ENCODE results near the gene LRIT2. TPM values are rescaled to one million over a fixed set of nuclear protein-coding genes. Genes with fewer than 3 reads are reported as not detected.

Gene LRIT2
- total RNA-seq, 1 donor from 2014 or later: not detected

DNA sequence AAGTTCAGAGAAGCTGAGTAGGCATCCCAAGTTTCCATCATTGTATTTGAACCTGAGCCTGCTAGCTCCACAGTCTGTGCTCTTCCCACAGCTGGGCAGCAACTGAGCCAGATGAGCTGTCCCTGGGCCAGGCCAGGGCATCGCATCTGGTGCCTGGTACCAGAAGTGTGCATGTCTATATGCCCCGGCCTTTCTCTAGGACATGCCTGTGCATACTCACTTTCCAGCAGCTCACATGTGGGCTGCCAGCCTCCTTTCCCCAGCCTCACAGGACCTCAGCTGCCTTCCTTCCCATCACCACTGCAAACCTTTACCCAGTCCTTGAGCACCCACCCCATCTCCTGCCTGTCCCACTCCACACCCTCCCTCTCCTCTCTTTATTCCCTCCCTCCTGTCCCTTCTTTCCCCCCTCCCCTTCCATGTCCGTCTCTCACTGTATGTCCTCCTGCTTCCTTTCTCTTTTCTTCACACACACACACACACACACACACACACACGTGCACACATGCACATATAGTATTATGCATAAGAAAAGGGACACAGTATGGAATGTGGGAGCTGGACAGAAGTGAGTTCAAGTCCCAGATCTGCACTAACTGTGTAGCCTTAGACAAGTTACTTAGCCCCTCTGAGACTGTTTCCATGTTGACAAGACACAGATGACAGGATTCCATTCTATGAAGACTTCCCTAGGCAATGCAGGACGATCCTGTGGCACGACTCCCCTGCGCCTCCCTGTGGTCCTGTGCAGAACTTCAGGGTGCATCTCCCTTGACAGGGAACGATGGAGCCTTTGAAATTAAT is 20.1 kb downstream of the LRIT2 start:
- Histone ChIP-seq H3K9me3 (replicated peaks) (no peaks in the 10 kb centered on the region), H3K27me3 (ENCODE audit: low read depth) (peaks cover 79% of the 10 kb centered on the region), H3K36me3 (no peaks in the 10 kb centered on the region), H3K4me3 (no peak overlapping the region), H3K27ac (replicated peaks) (no peak overlapping the region), H3K4me1 (no peaks in the 10 kb centered on the region)
- DNase-seq: peak; percentile 49
- TF ChIP-seq, protein P1, sequence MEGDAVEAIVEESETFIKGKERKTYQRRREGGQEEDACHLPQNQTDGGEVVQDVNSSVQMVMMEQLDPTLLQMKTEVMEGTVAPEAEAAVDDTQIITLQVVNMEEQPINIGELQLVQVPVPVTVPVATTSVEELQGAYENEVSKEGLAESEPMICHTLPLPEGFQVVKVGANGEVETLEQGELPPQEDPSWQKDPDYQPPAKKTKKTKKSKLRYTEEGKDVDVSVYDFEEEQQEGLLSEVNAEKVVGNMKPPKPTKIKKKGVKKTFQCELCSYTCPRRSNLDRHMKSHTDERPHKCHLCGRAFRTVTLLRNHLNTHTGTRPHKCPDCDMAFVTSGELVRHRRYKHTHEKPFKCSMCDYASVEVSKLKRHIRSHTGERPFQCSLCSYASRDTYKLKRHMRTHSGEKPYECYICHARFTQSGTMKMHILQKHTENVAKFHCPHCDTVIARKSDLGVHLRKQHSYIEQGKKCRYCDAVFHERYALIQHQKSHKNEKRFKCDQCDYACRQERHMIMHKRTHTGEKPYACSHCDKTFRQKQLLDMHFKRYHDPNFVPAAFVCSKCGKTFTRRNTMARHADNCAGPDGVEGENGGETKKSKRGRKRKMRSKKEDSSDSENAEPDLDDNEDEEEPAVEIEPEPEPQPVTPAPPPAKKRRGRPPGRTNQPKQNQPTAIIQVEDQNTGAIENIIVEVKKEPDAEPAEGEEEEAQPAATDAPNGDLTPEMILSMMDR (IDR thresholded peaks at IDR 0.05; ENCODE audit: borderline replicate concordance): peak; percentile 75
- intact Hi-C loops (cut with micrococcal nuclease): no loop called here

DNA sequence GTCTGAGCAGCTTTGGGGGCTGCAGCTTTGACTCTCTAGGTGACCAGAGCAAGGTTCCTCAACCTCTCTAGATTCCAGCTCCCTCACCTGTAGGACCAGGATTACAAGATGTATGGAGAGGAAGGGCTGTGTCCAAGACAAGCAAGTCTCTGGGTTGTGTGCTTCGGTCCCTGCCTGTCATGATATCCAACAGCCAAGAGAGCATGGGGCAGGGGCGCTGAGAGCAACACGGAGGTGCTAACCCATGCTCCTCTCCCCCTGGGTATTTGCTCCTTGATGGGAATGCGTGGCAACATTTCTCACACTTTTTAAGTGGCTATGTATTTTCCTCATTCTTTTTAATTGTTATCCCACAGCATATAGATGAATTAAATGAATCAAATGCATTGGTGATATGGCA is 20.7 kb downstream of the LRIT2 start:
- H3K27ac ChIP-seq (replicated peaks): no peak overlapping the region
- TF ChIP-seq, protein P1 (IDR thresholded peaks at IDR 0.05; ENCODE audit: borderline replicate concordance): no peak
- no peaks in the 10 kb centered on the region for H3K36me3 ChIP-seq
- DNase-seq: no peak
- H3K4me3 ChIP-seq: no peak overlapping the region
- H3K27me3 ChIP-seq (ENCODE audit: low read depth): peaks cover 79% of the 10 kb centered on the region
- no peaks in the 10 kb centered on the region for H3K9me3 ChIP-seq (replicated peaks)
- H3K4me1 ChIP-seq: no peaks in the 10 kb centered on the region
- intact Hi-C loops (cut with micrococcal nuclease): no loop called here

GRCh38 chr10:84204122-84204521 is 21.2 kb downstream of the LRIT2 start:
- intact Hi-C loops (cut with micrococcal nuclease): no loop called here
- H3K27ac ChIP-seq (replicated peaks): no peak overlapping the region

DNA sequence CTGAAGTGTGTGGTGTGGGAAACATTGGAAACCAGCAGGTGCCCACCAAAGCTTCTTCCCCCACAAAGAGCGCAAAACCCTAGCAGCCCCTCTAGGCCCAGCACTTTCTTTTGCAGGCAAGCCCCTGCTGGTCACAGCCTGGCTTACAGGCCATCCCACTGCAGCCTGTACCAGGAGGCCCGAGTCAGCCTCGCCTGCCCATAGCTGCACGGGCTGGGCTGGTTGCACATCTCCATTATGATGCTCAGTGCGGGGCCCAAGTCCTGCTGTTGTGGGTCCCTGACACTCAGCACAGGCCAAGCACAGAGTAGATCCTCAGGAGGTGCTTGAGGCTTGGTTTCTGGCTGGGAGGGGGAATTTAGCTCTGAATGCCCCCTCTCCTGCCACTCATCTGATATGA is 23.0 kb downstream of the LRIT2 start:
- no peak overlapping the region for H3K27ac ChIP-seq (replicated peaks)
- TF ChIP-seq, protein P1 (IDR thresholded peaks at IDR 0.05; ENCODE audit: borderline replicate concordance): no peak
- intact Hi-C loops (cut with micrococcal nuclease): no loop called here
- DNase-seq: no peak
- no peak overlapping the region for H3K4me3 ChIP-seq
- H3K27me3 ChIP-seq (ENCODE audit: low read depth): peaks cover 69% of the 10 kb centered on the region
- no peaks in the 10 kb centered on the region for H3K36me3 ChIP-seq
- H3K4me1 ChIP-seq: peaks cover under 1% of the 10 kb centered on the region
- no peaks in the 10 kb centered on the region for H3K9me3 ChIP-seq (replicated peaks)

More at GRCh38 chr10:84204122-84204521, 21.2 kb downstream of the LRIT2 start:
- H3K9me3 ChIP-seq (replicated peaks): no peaks in the 10 kb centered on the region
- H3K36me3 ChIP-seq: no peaks in the 10 kb centered on the region
- no peak overlapping the region for H3K4me3 ChIP-seq
- TF ChIP-seq, protein P1 (IDR thresholded peaks at IDR 0.05; ENCODE audit: borderline replicate concordance): peak; percentile 22
- no peaks in the 10 kb centered on the region for H3K4me1 ChIP-seq
- H3K27me3 ChIP-seq (ENCODE audit: low read depth): peaks cover 79% of the 10 kb centered on the region
- no peak for DNase-seq

DNA sequence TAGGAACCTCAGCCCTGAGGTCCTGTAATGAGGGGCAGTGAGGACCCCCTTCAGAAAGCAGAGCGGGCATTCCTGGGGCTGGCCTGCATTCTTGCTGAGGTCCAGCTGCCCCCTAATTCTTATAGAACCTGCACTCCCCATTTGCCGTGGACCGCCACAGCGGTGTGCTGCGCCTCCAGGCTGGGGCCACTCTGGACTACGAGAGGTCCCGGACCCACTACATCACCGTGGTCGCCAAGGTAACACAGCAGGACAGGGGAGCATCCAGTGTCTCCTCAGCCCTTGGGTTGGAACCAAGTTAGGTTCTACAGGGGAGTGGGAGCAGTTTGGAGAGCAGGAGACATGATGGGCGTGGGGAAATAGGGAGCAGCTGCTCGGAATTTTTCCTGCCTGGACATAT is 23.7 kb downstream of the LRIT2 start:
- Histone ChIP-seq H3K9me3 (replicated peaks) (no peaks in the 10 kb centered on the region), H3K36me3 (no peaks in the 10 kb centered on the region), H3K27me3 (ENCODE audit: low read depth) (peaks cover 65% of the 10 kb centered on the region), H3K27ac (replicated peaks) (no peak overlapping the region), H3K4me3 (no peak overlapping the region), H3K4me1 (peaks cover 7% of the 10 kb centered on the region)
- TF ChIP-seq, protein P1 (IDR thresholded peaks at IDR 0.05; ENCODE audit: borderline replicate concordance): no peak
- intact Hi-C loops (cut with micrococcal nuclease): no loop called here
- no peak for DNase-seq
